Measurements from ENCODE around the gene SLC12A9.

Gene SLC12A9

GRCh38 chr7:100911484-100911883 is 59.0 kb downstream of the SLC12A9 start:
- no peak overlapping the region for H3K4me2 ChIP-seq (ENCODE audit: low read depth, low read length, poor library complexity, severe bottlenecking)
- H2AFZ ChIP-seq (ENCODE audit: low read depth, low read length, severe bottlenecking) = no peak overlapping the region
- H3F3A ChIP-seq (ENCODE audit: insufficient read depth) = no peaks in the 10 kb centered on the region
- H3K9ac ChIP-seq (ENCODE audit: low read length) = no peak overlapping the region
- H3K9me3 ChIP-seq (ENCODE audit: insufficient read depth, low read length) = no peaks in the 10 kb centered on the region
- H3K36me3 ChIP-seq (ENCODE audit: low read length) = no peaks in the 10 kb centered on the region
- no peaks in the 10 kb centered on the region for H4K20me1 ChIP-seq (ENCODE audit: low read depth, low read length)
- no peaks in the 10 kb centered on the region for H3K27me3 ChIP-seq (ENCODE audit: low read length)
- no peak overlapping the region for H3K4me3 ChIP-seq (ENCODE audit: insufficient read depth, low read length, poor library complexity, severe bottlenecking)
- no peak overlapping the region for H3K27ac ChIP-seq (ENCODE audit: low read depth, low read length)
- TF ChIP-seq EZH2phosphoT487 (conservative IDR thresholded peaks at IDR 0.05; ENCODE audit: low read length) (no peak), CTCF (IDR thresholded peaks at IDR 0.05; ENCODE audit: insufficient read depth, low read length, poor library complexity, severe bottlenecking) (no peak)
- H3K9me2 ChIP-seq (replicated peaks; ENCODE audit: insufficient read depth, low read length) = no peaks in the 10 kb centered on the region
- no peaks in the 10 kb centered on the region for H3K79me2 ChIP-seq (ENCODE audit: insufficient read depth, low read length)

DNA sequence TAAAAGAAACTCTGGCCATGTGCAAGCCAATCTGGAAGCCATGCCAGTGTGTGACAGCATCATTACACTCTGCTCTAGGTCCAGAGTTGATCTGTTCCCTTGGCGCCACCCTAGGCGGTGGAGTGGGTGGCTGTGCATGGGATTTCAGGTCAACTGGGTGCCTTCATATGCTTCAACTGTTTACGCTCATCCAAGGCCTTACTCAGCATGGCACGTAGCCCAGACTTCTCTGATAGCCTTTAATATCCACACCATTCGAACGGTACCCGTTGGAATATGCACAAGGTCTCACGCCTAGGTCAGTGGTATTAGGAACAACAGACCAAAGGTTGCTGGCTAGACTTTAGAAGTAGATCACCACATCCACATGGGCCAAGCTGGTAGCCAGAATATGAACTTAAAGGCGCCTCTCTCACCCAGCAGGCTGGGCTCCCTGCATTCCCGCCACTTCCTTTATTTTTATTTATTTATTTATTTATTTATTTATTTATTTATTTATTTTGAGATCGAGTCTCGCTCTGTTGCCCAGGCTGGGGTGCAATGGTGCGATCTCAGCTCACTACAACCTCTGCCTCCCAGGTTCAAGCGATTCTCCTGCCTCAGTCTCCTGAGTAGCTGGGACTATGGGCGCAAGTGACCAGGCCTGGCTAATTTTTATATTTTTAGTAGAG is 61.8 kb downstream of the SLC12A9 start:
- Histone ChIP-seq H3K4me2 (ENCODE audit: low read depth, low read length, poor library complexity, severe bottlenecking) (no peak overlapping the region), H3K36me3 (ENCODE audit: low read length) (no peaks in the 10 kb centered on the region), H3K27ac (ENCODE audit: low read depth, low read length) (no peak overlapping the region), H4K20me1 (ENCODE audit: low read depth, low read length) (no peaks in the 10 kb centered on the region), H3K27me3 (ENCODE audit: low read length) (no peaks in the 10 kb centered on the region), H3K4me3 (ENCODE audit: insufficient read depth, low read length, poor library complexity, severe bottlenecking) (no peak overlapping the region), H3F3A (ENCODE audit: insufficient read depth) (no peaks in the 10 kb centered on the region), H3K79me2 (ENCODE audit: insufficient read depth, low read length) (no peaks in the 10 kb centered on the region), H3K9ac (ENCODE audit: low read length) (no peak overlapping the region), H3K9me3 (ENCODE audit: insufficient read depth, low read length) (no peaks in the 10 kb centered on the region), H2AFZ (ENCODE audit: low read depth, low read length, severe bottlenecking) (no peak overlapping the region), H3K9me2 (replicated peaks; ENCODE audit: insufficient read depth, low read length) (no peaks in the 10 kb centered on the region)
- TF ChIP-seq EZH2phosphoT487 (conservative IDR thresholded peaks at IDR 0.05; ENCODE audit: low read length) (no peak), CTCF (IDR thresholded peaks at IDR 0.05; ENCODE audit: insufficient read depth, low read length, poor library complexity, severe bottlenecking) (no peak)

DNA sequence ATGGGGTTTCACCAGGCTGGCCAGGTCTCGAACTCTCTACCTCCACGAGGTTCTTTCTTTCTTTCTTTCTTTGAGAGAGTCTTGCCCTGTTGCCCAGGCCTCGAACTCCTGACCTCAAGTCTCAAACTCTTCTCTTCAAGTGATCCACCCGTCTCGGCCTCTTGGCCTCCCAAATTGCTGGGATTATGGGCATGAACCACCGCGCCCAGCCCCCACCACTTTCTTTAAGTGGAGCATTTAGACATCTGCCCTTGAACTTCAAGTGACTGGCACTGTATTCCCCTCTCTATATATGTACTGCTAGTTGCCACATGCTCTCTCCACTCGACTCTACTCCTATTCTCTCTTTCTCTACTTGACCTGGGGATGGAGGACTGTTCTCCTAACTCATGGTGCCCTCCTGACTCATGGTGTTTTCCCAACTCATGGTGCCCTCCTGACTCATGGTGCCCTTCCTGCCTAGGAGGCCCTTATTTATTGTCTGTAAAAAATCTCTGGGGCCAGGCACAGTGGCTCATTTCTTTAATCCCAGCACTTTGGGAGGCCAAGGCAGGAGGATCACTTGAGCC is 62.5 kb downstream of the SLC12A9 start:
- no peaks in the 10 kb centered on the region for H3K9me3 ChIP-seq (ENCODE audit: insufficient read depth, low read length)
- no peaks in the 10 kb centered on the region for H3K9me2 ChIP-seq (replicated peaks; ENCODE audit: insufficient read depth, low read length)
- no peak overlapping the region for H3K4me3 ChIP-seq (ENCODE audit: insufficient read depth, low read length, poor library complexity, severe bottlenecking)
- TF ChIP-seq CTCF (IDR thresholded peaks at IDR 0.05; ENCODE audit: insufficient read depth, low read length, poor library complexity, severe bottlenecking) (no peak), EZH2phosphoT487 (conservative IDR thresholded peaks at IDR 0.05; ENCODE audit: low read length) (no peak)
- no peaks in the 10 kb centered on the region for H3K36me3 ChIP-seq (ENCODE audit: low read length)
- H3K79me2 ChIP-seq (ENCODE audit: insufficient read depth, low read length) = no peaks in the 10 kb centered on the region
- H4K20me1 ChIP-seq (ENCODE audit: low read depth, low read length) = no peaks in the 10 kb centered on the region
- no peak overlapping the region for H3K4me2 ChIP-seq (ENCODE audit: low read depth, low read length, poor library complexity, severe bottlenecking)
- H3F3A ChIP-seq (ENCODE audit: insufficient read depth) = no peaks in the 10 kb centered on the region
- no peak overlapping the region for H3K9ac ChIP-seq (ENCODE audit: low read length)
- no peaks in the 10 kb centered on the region for H3K27me3 ChIP-seq (ENCODE audit: low read length)
- no peak overlapping the region for H2AFZ ChIP-seq (ENCODE audit: low read depth, low read length, severe bottlenecking)
- no peak overlapping the region for H3K27ac ChIP-seq (ENCODE audit: low read depth, low read length)
